Liver (tissue), 9 donors: ENCODE data around the gene SERINC5. TPM values are rescaled to one million over a fixed set of nuclear protein-coding genes. Genes with fewer than 3 reads are reported as not detected.
A peak's percentile ranks its signal among the peaks of the same experiment; 100 is the strongest.

Experiments
- DNase-seq: peaks from one replicate; pipeline ENCODE4 v3.0.0-alpha.2; 2017; ENCODE audit warnings: low spot score
- H3K27ac ChIP-seq, 2 donors: one replicate each; pipeline ENCODE4 v1.7.0; 2013; ENCODE audit warnings: inconsistent platforms in 2 of 2, low read length in 2 of 2, control low read depth in 1 of 2, low read depth in 1 of 2, mild to moderate bottlenecking in 1 of 2
- H3K27me3 ChIP-seq, 4 donors: one replicate each; pipeline versions ENCODE4 v1.6.1 to v1.7.0; 2013; ENCODE audit warnings: low read length in 3 of 4, inconsistent platforms in 1 of 4, mild to moderate bottlenecking in 1 of 4, moderate library complexity in 1 of 4; ENCODE audit not compliant: control insufficient read depth in 4 of 4, insufficient read depth in 4 of 4
- H3K36me3 ChIP-seq, 4 donors: one replicate each; pipeline versions ENCODE4 v1.6.1 to v1.7.0; 2013; ENCODE audit warnings: low read length in 3 of 4, mild to moderate bottlenecking in 3 of 4, low read depth in 1 of 4, moderate library complexity in 1 of 4; ENCODE audit not compliant: control insufficient read depth in 4 of 4, insufficient read depth in 3 of 4
- H3K4me1 ChIP-seq, 4 donors: one replicate each; pipeline versions ENCODE4 v1.6.1 to v1.7.0; 2013; ENCODE audit warnings: low read length in 3 of 4, mild to moderate bottlenecking in 3 of 4, moderate library complexity in 1 of 4; ENCODE audit not compliant: control insufficient read depth in 4 of 4, insufficient read depth in 4 of 4
- H3K4me3 ChIP-seq, 3 donors: one replicate each; pipeline versions ENCODE4 v1.6.1 to v1.7.0; 2013; ENCODE audit warnings: low read length in 3 of 3, control low read depth in 1 of 3, low read depth in 1 of 3, mild to moderate bottlenecking in 1 of 3
- H3K9ac ChIP-seq, 2 donors: one replicate each; pipeline ENCODE4 v1.7.0; 2013; ENCODE audit warnings: low read length in 2 of 2, mild to moderate bottlenecking in 2 of 2, moderate library complexity in 2 of 2, control low read depth in 1 of 2, low read depth in 1 of 2
- H3K9me3 ChIP-seq, 4 donors: one replicate each; pipeline versions ENCODE4 v1.6.1 to v1.7.0; 2013; ENCODE audit warnings: low read length in 3 of 4; ENCODE audit not compliant: control insufficient read depth in 4 of 4
- EGR1 ChIP-seq, 2 donors: IDR thresholded peaks; 2 replicates each; pipeline ENCODE4 v1.6.1; 2016 to 2018; ENCODE audit warnings: antibody characterized with exemption in 2 of 2, low read depth in 2 of 2
- FOXA1 ChIP-seq: IDR thresholded peaks from 2 replicates; pipeline ENCODE4 v1.6.1; 2016; ENCODE audit warnings: antibody characterized with exemption
- FOXA2 ChIP-seq: IDR thresholded peaks from 2 replicates; pipeline ENCODE4 v1.6.1; 2016; ENCODE audit warnings: antibody characterized with exemption
- GABPA ChIP-seq, 2 donors: IDR thresholded peaks in 1 of 2; conservative IDR thresholded peaks in 1 of 2; 2 replicates each; pipeline ENCODE4 v1.6.1; 2016; ENCODE audit warnings: antibody characterized with exemption in 2 of 2, mild to moderate bottlenecking in 1 of 2, moderate library complexity in 1 of 2
- HNF4A ChIP-seq, 2 donors: conservative IDR thresholded peaks; 2 replicates each; pipeline ENCODE4 v1.6.1; 2016; ENCODE audit warnings: antibody characterized with exemption in 2 of 2, mild to moderate bottlenecking in 2 of 2
- HNF4G ChIP-seq: IDR thresholded peaks from 2 replicates; pipeline ENCODE4 v1.6.1; 2016; ENCODE audit warnings: antibody characterized with exemption
- JUND ChIP-seq, 2 donors: IDR thresholded peaks; 2 replicates each; pipeline ENCODE4 v1.6.1; 2016; ENCODE audit warnings: antibody characterized with exemption in 2 of 2
- NR2F2 ChIP-seq: IDR thresholded peaks from 2 replicates; pipeline ENCODE4 v1.6.1; 2016; ENCODE audit warnings: antibody characterized with exemption
- RAD21 ChIP-seq, 2 donors: IDR thresholded peaks; 2 replicates each; pipeline ENCODE4 v1.6.1; 2016; ENCODE audit warnings: antibody characterized with exemption in 2 of 2, mild to moderate bottlenecking in 2 of 2
- RXRA ChIP-seq, 2 donors: IDR thresholded peaks; 2 replicates each; pipeline ENCODE4 v1.6.1; 2017 to 2018; ENCODE audit warnings: antibody characterized with exemption in 2 of 2, mild to moderate bottlenecking in 1 of 2
- SP1 ChIP-seq: IDR thresholded peaks from 2 replicates; pipeline ENCODE4 v1.6.1; 2018; ENCODE audit warnings: antibody characterized with exemption, mild to moderate bottlenecking
- TAF1 ChIP-seq: conservative IDR thresholded peaks from 2 replicates; pipeline ENCODE4 v1.6.1; 2016; ENCODE audit warnings: antibody characterized with exemption, mild to moderate bottlenecking
- YY1 ChIP-seq: IDR thresholded peaks from 2 replicates; pipeline ENCODE4 v1.6.1; 2016; ENCODE audit warnings: antibody characterized with exemption, mild to moderate bottlenecking
- WGBS: extraction: QIAGEN DNeasy Blood & Tissue Kit; methylation state at CpG from one replicate; pipeline ENCODE4 v1.1.7; 2013; 5-methylcytosine and 5-hydroxymethylcytosine counted together
- polyA plus RNA-seq, 2 donors: library from polyadenylated mRNA; stranded (reverse) in 1 of 2; unstranded in 1 of 2; fragments of 200-250 nt in 1 of 2; fragments of >200 nt in 1 of 2; fragmentation: Nextera tagmentation in 1 of 2; extraction: Ambion mirVana in 1 of 2; gene quantifications; one replicate each; pipeline versions ENCODE4 v1.2.1 to v1.2.3, GENCODE V29; 2013 to 2015
- total RNA-seq, 2 donors: library from RNA; depleted of rRNA; stranded (reverse); fragments of >200 nt; gene quantifications; one replicate each; pipeline ENCODE4 v1.2.3, GENCODE V29; 2014
- TF ChIP-seq, protein P1 (sequence below): fragments of 150-350 bp; IDR thresholded peaks from 2 replicates; pipeline ENCODE4 v1.5.1; 2017; ENCODE audit warnings: improper control_type of control experiment, low read depth, low read length; ENCODE audit not compliant: missing input control
- TF ChIP-seq, protein P2 (sequence below): IDR thresholded peaks from 2 replicates; pipeline ENCODE4 v1.6.1; 2016; ENCODE audit warnings: antibody characterized with exemption
- TF ChIP-seq, protein P3 (sequence below): IDR thresholded peaks from 2 replicates; pipeline ENCODE4 v1.6.1; 2016; ENCODE audit warnings: antibody characterized with exemption, mild to moderate bottlenecking
- TF ChIP-seq, protein P4 (sequence below): IDR thresholded peaks from 2 replicates; pipeline ENCODE4 v1.6.1; 2016; ENCODE audit warnings: antibody characterized with exemption
- donor health status: healthy.
- donor health status: healthy.
- donor health status: healthy.
- donor health status: healthy.
- donor health status: healthy.

Gene SERINC5
- total and polyA plus RNA-seq, 4 donors: 22.2 to 82.3 (median 32.0) TPM

DNA sequence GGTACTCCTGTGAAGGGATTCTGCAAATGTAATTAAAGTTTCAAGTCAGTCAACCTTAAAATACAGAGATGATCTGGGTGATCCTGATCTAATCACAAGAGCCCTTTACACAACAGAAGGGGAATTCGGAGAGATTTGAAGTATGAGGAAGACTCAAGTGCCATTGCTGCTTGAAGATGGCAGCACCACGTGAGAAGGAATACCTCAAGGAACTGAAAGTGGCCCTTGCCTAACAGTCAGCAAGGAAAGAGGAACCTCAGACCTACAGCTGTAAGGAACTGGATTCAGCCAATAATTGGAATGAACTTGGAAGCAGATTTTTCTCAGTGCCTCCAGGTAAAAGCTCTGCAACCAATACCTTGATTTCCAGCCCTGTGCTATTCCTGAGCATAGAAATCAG lies 133.3 kb downstream of the SERINC5 start:
- no peak overlapping the region for H3K9ac ChIP-seq
- H3K4me3 ChIP-seq: no peak overlapping the region
- no peaks in the 10 kb centered on the region for H3K9me3 ChIP-seq
- WGBS: 86% methylated on average over 2 of the region's 2 CpGs
- H3K4me1 ChIP-seq: no peaks in the 10 kb centered on the region
- TF ChIP-seq YY1: peak; percentile 19
- TF ChIP-seq, protein P1, sequence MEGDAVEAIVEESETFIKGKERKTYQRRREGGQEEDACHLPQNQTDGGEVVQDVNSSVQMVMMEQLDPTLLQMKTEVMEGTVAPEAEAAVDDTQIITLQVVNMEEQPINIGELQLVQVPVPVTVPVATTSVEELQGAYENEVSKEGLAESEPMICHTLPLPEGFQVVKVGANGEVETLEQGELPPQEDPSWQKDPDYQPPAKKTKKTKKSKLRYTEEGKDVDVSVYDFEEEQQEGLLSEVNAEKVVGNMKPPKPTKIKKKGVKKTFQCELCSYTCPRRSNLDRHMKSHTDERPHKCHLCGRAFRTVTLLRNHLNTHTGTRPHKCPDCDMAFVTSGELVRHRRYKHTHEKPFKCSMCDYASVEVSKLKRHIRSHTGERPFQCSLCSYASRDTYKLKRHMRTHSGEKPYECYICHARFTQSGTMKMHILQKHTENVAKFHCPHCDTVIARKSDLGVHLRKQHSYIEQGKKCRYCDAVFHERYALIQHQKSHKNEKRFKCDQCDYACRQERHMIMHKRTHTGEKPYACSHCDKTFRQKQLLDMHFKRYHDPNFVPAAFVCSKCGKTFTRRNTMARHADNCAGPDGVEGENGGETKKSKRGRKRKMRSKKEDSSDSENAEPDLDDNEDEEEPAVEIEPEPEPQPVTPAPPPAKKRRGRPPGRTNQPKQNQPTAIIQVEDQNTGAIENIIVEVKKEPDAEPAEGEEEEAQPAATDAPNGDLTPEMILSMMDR: no peak
- H3K27ac ChIP-seq: no peak overlapping the region
- peaks cover 0 to 6% (median 3%) of the 10 kb centered on the region in 4 donors for H3K36me3 ChIP-seq
- no peaks in the 10 kb centered on the region for H3K27me3 ChIP-seq
- DNase-seq: no peak

DNA sequence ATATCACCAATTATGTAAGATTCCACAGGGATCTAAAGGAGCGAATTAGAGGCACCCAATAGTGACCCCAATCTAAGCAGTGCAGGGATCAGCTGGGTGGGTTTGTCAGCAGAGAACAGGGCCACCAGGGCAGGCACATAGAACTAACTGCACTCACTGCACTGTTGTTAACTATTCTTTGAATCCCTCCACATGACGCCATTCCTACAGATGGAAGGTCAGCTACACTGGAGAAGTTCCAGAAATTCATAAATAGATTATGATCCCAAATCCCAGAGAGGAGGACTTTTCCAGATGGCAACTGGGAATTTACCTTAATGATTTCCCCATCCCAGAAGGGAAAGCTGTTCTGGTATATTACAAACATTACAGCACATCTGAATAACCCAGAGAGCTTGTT lies 136.5 kb downstream of the SERINC5 start:
- 98% methylated on average over 2 of the region's 2 CpGs for WGBS
- no peaks in the 10 kb centered on the region for H3K9me3 ChIP-seq
- peaks cover 0 to 1% (median 0%) of the 10 kb centered on the region in 4 donors for H3K36me3 ChIP-seq
- no peak overlapping the region for H3K4me3 ChIP-seq
- TF ChIP-seq HNF4A (conservative IDR thresholded peaks at IDR 0.05): no peak
- no peak for TF ChIP-seq SP1
- TF ChIP-seq FOXA2: no peak
- TF ChIP-seq, protein P2, sequence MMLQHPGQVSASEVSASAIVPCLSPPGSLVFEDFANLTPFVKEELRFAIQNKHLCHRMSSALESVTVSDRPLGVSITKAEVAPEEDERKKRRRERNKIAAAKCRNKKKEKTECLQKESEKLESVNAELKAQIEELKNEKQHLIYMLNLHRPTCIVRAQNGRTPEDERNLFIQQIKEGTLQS: no peak
- TF ChIP-seq JUND (IDR thresholded peaks at IDR 0.05): no peak
- TF ChIP-seq FOXA1: no peak
- TF ChIP-seq, protein P3, sequence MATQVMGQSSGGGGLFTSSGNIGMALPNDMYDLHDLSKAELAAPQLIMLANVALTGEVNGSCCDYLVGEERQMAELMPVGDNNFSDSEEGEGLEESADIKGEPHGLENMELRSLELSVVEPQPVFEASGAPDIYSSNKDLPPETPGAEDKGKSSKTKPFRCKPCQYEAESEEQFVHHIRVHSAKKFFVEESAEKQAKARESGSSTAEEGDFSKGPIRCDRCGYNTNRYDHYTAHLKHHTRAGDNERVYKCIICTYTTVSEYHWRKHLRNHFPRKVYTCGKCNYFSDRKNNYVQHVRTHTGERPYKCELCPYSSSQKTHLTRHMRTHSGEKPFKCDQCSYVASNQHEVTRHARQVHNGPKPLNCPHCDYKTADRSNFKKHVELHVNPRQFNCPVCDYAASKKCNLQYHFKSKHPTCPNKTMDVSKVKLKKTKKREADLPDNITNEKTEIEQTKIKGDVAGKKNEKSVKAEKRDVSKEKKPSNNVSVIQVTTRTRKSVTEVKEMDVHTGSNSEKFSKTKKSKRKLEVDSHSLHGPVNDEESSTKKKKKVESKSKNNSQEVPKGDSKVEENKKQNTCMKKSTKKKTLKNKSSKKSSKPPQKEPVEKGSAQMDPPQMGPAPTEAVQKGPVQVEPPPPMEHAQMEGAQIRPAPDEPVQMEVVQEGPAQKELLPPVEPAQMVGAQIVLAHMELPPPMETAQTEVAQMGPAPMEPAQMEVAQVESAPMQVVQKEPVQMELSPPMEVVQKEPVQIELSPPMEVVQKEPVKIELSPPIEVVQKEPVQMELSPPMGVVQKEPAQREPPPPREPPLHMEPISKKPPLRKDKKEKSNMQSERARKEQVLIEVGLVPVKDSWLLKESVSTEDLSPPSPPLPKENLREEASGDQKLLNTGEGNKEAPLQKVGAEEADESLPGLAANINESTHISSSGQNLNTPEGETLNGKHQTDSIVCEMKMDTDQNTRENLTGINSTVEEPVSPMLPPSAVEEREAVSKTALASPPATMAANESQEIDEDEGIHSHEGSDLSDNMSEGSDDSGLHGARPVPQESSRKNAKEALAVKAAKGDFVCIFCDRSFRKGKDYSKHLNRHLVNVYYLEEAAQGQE: no peak
- no peak for TF ChIP-seq EGR1 (IDR thresholded peaks at IDR 0.05; ENCODE audit: low read depth in 2 of 2)
- TF ChIP-seq HNF4G: no peak
- no peak for TF ChIP-seq NR2F2
- TF ChIP-seq, protein P1: no peak
- no peak for TF ChIP-seq TAF1
- no peak for TF ChIP-seq GABPA (IDR thresholded peaks at IDR 0.05 in 1 of 2, conservative IDR thresholded peaks at IDR 0.05 in 1 of 2)
- TF ChIP-seq, protein P4, sequence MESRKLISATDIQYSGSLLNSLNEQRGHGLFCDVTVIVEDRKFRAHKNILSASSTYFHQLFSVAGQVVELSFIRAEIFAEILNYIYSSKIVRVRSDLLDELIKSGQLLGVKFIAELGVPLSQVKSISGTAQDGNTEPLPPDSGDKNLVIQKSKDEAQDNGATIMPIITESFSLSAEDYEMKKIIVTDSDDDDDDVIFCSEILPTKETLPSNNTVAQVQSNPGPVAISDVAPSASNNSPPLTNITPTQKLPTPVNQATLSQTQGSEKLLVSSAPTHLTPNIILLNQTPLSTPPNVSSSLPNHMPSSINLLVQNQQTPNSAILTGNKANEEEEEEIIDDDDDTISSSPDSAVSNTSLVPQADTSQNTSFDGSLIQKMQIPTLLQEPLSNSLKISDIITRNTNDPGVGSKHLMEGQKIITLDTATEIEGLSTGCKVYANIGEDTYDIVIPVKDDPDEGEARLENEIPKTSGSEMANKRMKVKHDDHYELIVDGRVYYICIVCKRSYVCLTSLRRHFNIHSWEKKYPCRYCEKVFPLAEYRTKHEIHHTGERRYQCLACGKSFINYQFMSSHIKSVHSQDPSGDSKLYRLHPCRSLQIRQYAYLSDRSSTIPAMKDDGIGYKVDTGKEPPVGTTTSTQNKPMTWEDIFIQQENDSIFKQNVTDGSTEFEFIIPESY: no peak
- no peak for TF ChIP-seq RXRA (IDR thresholded peaks at IDR 0.05)
- TF ChIP-seq RAD21 (IDR thresholded peaks at IDR 0.05): no peak
- TF ChIP-seq YY1: no peak
- no peak overlapping the region for H3K9ac ChIP-seq
- H3K4me1 ChIP-seq: no peaks in the 10 kb centered on the region
- no peak for DNase-seq
- no peaks in the 10 kb centered on the region for H3K27me3 ChIP-seq
- H3K27ac ChIP-seq: no peak overlapping the region
